Calu3 (cell line): Measurements from ENCODE around the gene GIT1. TPM values are rescaled to one million over a fixed set of nuclear protein-coding genes. Genes with fewer than 3 reads are reported as not detected.
A peak's percentile ranks its signal among the peaks of the same experiment; 100 is the strongest.

ENCODE experiments used
- BruUV-seq: library from RNA; stranded (reverse); fragments of 400-500 nt; replicated peaks from 2 replicates; lab custom pipeline; 2021; lab: Mats Ljungman, UMichigan
- CTCF ChIA-PET: fragments of 300-600 bp; sonication (Branson Sonifier 250); formaldehyde crosslinking; loops from one replicate; lab custom pipeline; 2022; ENCODE audit warnings: antibody characterized with exemption; lab: Charles Lee
- DNase-seq: peaks from one replicate; pipeline ENCODE4 v3.0.0; 2022
- H3K27ac Mint-ChIP-seq: one replicate; pipeline ENCODE4 v1.8.0; 2022; ENCODE audit warnings: mixed read lengths; ENCODE audit not compliant: unreplicated experiment
- H3K27me3 Mint-ChIP-seq: one replicate; pipeline ENCODE4 v1.8.0; 2022; ENCODE audit warnings: mixed read lengths; ENCODE audit not compliant: unreplicated experiment
- H3K36me3 Mint-ChIP-seq: one replicate; pipeline ENCODE4 v1.8.0; 2022; ENCODE audit warnings: mild to moderate bottlenecking, moderate library complexity, mixed read lengths; ENCODE audit not compliant: insufficient read depth, unreplicated experiment
- H3K4me1 Mint-ChIP-seq: one replicate; pipeline ENCODE4 v1.8.0; 2022; ENCODE audit warnings: mild to moderate bottlenecking, low read depth, mixed read lengths; ENCODE audit not compliant: unreplicated experiment
- H3K4me3 Mint-ChIP-seq: one replicate; pipeline ENCODE4 v1.8.0; 2022; ENCODE audit warnings: mild to moderate bottlenecking, low read depth, moderate library complexity, mixed read lengths; ENCODE audit not compliant: unreplicated experiment
- H3K9me3 Mint-ChIP-seq: one replicate; pipeline ENCODE4 v1.8.0; 2022; ENCODE audit warnings: low read depth, mixed read lengths; ENCODE audit not compliant: unreplicated experiment
- CTCF ChIP-seq: fragments of 200-600 bp; IDR thresholded peaks from one replicate; pipeline ENCODE4 v1.8.0; 2022; ENCODE audit warnings: antibody characterized with exemption; ENCODE audit not compliant: unreplicated experiment
- intact Hi-C: fragments of 100-400 bp; cut with micrococcal nuclease; formaldehyde crosslinking; loops from one replicate; pipeline ENCODE4 v1.10.0; 2022; ENCODE audit not compliant: unreplicated experiment
- total RNA-seq: library from RNA; stranded (reverse); gene quantifications from 2 replicates; pipeline ENCODE4 v1.2.3, GENCODE V29; 2022

The GIT1 gene
- total RNA-seq, 1 experiment from 2014 or later: 47.7 TPM

- Mint-ChIP-seq H3K36me3 (peaks cover 60% of the 10 kb centered on the region), H3K4me3 (peak overlapping the region; percentile 79), H3K27ac (peak overlapping the region; percentile 74), H3K4me1 (peaks cover 41% of the 10 kb centered on the region), H3K27me3 (no peaks in the 10 kb centered on the region), H3K9me3 (no peaks in the 10 kb centered on the region)
- TF ChIP-seq CTCF: no peak
- peak; percentile 40 for DNase-seq
- CTCF ChIA-PET: interaction anchor here (0.6 to 3.4 kb wide), 11 partner anchors 11 to 339 kb away, joined by 3 to 36 read pairs (median 4); partner anchors contain the start of genes ABHD15, NUFIP2, SSH2 and TP53I13
- no TSS peak for BruUV-seq
- intact Hi-C loops: no loop called here
Observed at GRCh38 chr17:29591146-29591736, 1.8 kb upstream of the GIT1 start.

GRCh38 chr17:29590411-29591145 is 1.1 kb upstream of the GIT1 start:
- H3K4me3 Mint-ChIP-seq: peak overlapping the region; percentile 79
- no peaks in the 10 kb centered on the region for H3K9me3 Mint-ChIP-seq
- peak overlapping the region; percentile 78 for H3K27ac Mint-ChIP-seq
- no peaks in the 10 kb centered on the region for H3K27me3 Mint-ChIP-seq
- no TSS peak for BruUV-seq
- CTCF ChIA-PET: interaction anchor here (0.6 to 3.4 kb wide), 8 partner anchors 10 to 341 kb away, joined by 3 to 36 read pairs (median 4); partner anchors contain the start of gene TP53I13
- no peak for DNase-seq
- peaks cover 41% of the 10 kb centered on the region for H3K4me1 Mint-ChIP-seq
- intact Hi-C loops: no loop called here
- TF ChIP-seq CTCF: no peak
- H3K36me3 Mint-ChIP-seq: peaks cover 60% of the 10 kb centered on the region

- peaks cover 41% of the 10 kb centered on the region for H3K4me1 Mint-ChIP-seq
- TF ChIP-seq CTCF: no peak
- no peaks in the 10 kb centered on the region for H3K9me3 Mint-ChIP-seq
- CTCF ChIA-PET: interaction anchor here (0.6 kb wide), 1 partner anchor 216 kb away, joined by 3 read pairs; no protein-coding TSS in a partner anchor
- no peak overlapping the region for H3K27ac Mint-ChIP-seq
- DNase-seq: peak; percentile 29
- peaks cover 55% of the 10 kb centered on the region for H3K36me3 Mint-ChIP-seq
- intact Hi-C loops: no loop called here
- H3K27me3 Mint-ChIP-seq: no peaks in the 10 kb centered on the region
- BruUV-seq: no TSS peak
- H3K4me3 Mint-ChIP-seq: peak overlapping the region; percentile 79
Observed at GRCh38 chr17:29588562-29589411, 661 bp downstream of the GIT1 start.

- intact Hi-C loops: no loop called here
- CTCF ChIA-PET: interaction anchor here (0.6 kb wide), 1 partner anchor 216 kb away, joined by 3 read pairs; no protein-coding TSS in a partner anchor
Observed at GRCh38 chr17:29588017-29588561, 1.4 kb downstream of the GIT1 start.

More at GRCh38 chr17:29588017-29588561, 1.4 kb downstream of the GIT1 start:
- no TSS peak for BruUV-seq
- H3K27me3 Mint-ChIP-seq: no peaks in the 10 kb centered on the region
- H3K9me3 Mint-ChIP-seq: no peaks in the 10 kb centered on the region
- no peak overlapping the region for H3K27ac Mint-ChIP-seq
- peaks cover 48% of the 10 kb centered on the region for H3K36me3 Mint-ChIP-seq
- no peak for TF ChIP-seq CTCF
- DNase-seq: no peak
- peaks cover 41% of the 10 kb centered on the region for H3K4me1 Mint-ChIP-seq
- peak overlapping the region; percentile 79 for H3K4me3 Mint-ChIP-seq
